Ascending aorta (tissue), 2 donors: ENCODE data around the gene C19orf81. TPM values are rescaled to one million over a fixed set of nuclear protein-coding genes. Genes with fewer than 3 reads are reported as not detected.
A peak's percentile ranks its signal among the peaks of the same experiment; 100 is the strongest.

Source experiments
- DNase-seq, 2 donors: peaks; one replicate each; pipeline ENCODE4 v3.0.0-alpha.2; 2019; ENCODE audit warnings: low spot score in 2 of 2
- H3K27ac ChIP-seq, 2 donors: fragments of 200-600 bp; sonication (generic); one replicate each; pipeline ENCODE4 v1.5.1; 2016 to 2017; ENCODE audit warnings: mild to moderate bottlenecking in 1 of 2
- H3K27me3 ChIP-seq: fragments of 200-600 bp; sonication (generic); one replicate; pipeline ENCODE4 v1.5.1; 2017
- H3K36me3 ChIP-seq, 2 donors: fragments of 200-600 bp; sonication (generic); one replicate each; pipeline ENCODE4 v1.5.1; 2016
- H3K4me1 ChIP-seq, 2 donors: fragments of 200-600 bp; sonication (generic); one replicate each; pipeline ENCODE4 v1.5.1; 2016 to 2017; ENCODE audit warnings: mild to moderate bottlenecking in 1 of 2
- H3K4me3 ChIP-seq, 2 donors: fragments of 200-600 bp; sonication (generic); one replicate each; pipeline ENCODE4 v1.5.1; 2016 to 2017; ENCODE audit warnings: mild to moderate bottlenecking in 1 of 2
- H3K9me3 ChIP-seq, 2 donors: fragments of 200-600 bp; sonication (generic); one replicate each; pipeline ENCODE4 v1.5.1; 2016
- CTCF ChIP-seq, 3 experiments: fragments of 200-600 bp in 2 of 3; fragments of 450-650 bp in 1 of 3; sonication (generic) in 2 of 3; IDR thresholded peaks; one replicate each; pipeline ENCODE4 v1.5.1; 2016 to 2019; ENCODE audit warnings: antibody characterized with exemption in 3 of 3, mild to moderate bottlenecking in 1 of 3, moderate library complexity in 1 of 3
- intact Hi-C: fragments of 100-400 bp; cut with DNase I; formaldehyde crosslinking; loops from one replicate; pipeline ENCODE4 v1.15.1; 2023
- total RNA-seq: library from RNA; depleted of rRNA; stranded (reverse); fragments of >200 nt; gene quantifications from one replicate; pipeline ENCODE4 v1.1.0, GENCODE V29; 2016

The C19orf81 gene
- total RNA-seq, 1 donor from 2014 or later = not detected

- Histone ChIP-seq H3K4me1 (no peaks in the 10 kb centered on the region), H3K36me3 (no peaks in the 10 kb centered on the region), H3K4me3 (no peak overlapping the region), H3K27me3 (peaks cover 9% of the 10 kb centered on the region), H3K27ac (no peak overlapping the region), H3K9me3 (peaks cover 0 to 7% of the 10 kb centered on the region in 2 donors)
- no peak for DNase-seq
- intact Hi-C loops = no loop called here
- no peak for TF ChIP-seq CTCF (IDR thresholded peaks at IDR 0.05)
Measured at GRCh38 chr19:50657222-50657669, 8.0 kb downstream of the C19orf81 start.

GRCh38 chr19:50657712-50658440 lies 8.6 kb downstream of the C19orf81 start:
- Histone ChIP-seq H3K4me1 (no peaks in the 10 kb centered on the region), H3K27ac (no peak overlapping the region), H3K4me3 (peak overlapping the region in 1 of 2 donors; percentile 39), H3K27me3 (peaks cover 9% of the 10 kb centered on the region), H3K36me3 (no peaks in the 10 kb centered on the region), H3K9me3 (peaks cover 0 to 7% of the 10 kb centered on the region in 2 donors)
- intact Hi-C loops = no loop called here
- TF ChIP-seq CTCF (IDR thresholded peaks at IDR 0.05) = no peak
- DNase-seq = peak; percentile 73 to 89

GRCh38 chr19:50658441-50659317 lies 9.4 kb downstream of the C19orf81 start:
- peaks cover 9% of the 10 kb centered on the region for H3K27me3 ChIP-seq
- peak overlapping the region; percentile 31 to 39 for H3K4me3 ChIP-seq
- TF ChIP-seq CTCF (IDR thresholded peaks at IDR 0.05) = no peak
- H3K4me1 ChIP-seq = no peaks in the 10 kb centered on the region
- H3K36me3 ChIP-seq = no peaks in the 10 kb centered on the region
- no peak overlapping the region for H3K27ac ChIP-seq
- intact Hi-C loops = no loop called here
- peaks cover 0 to 7% of the 10 kb centered on the region in 2 donors for H3K9me3 ChIP-seq
- no peak for DNase-seq

- intact Hi-C loops = no loop called here
- H3K36me3 ChIP-seq = no peaks in the 10 kb centered on the region
- TF ChIP-seq CTCF (IDR thresholded peaks at IDR 0.05) = no peak
- H3K4me3 ChIP-seq = no peak overlapping the region
- no peak for DNase-seq
- H3K27me3 ChIP-seq = peaks cover 9% of the 10 kb centered on the region
- no peaks in the 10 kb centered on the region for H3K4me1 ChIP-seq
- no peak overlapping the region for H3K27ac ChIP-seq
- H3K9me3 ChIP-seq = peaks cover 0 to 7% of the 10 kb centered on the region in 2 donors
Measured at GRCh38 chr19:50659318-50660087, 10.3 kb downstream of the C19orf81 start.

GRCh38 chr19:50660088-50660366 lies 10.8 kb downstream of the C19orf81 start:
- intact Hi-C loops = no loop called here
- no peak for TF ChIP-seq CTCF (IDR thresholded peaks at IDR 0.05)
- Histone ChIP-seq H3K4me3 (no peak overlapping the region), H3K4me1 (no peaks in the 10 kb centered on the region), H3K27me3 (peaks cover 9% of the 10 kb centered on the region), H3K36me3 (no peaks in the 10 kb centered on the region), H3K9me3 (peaks cover 0 to 3% of the 10 kb centered on the region in 2 donors), H3K27ac (no peak overlapping the region)
- DNase-seq = no peak
